SH-SY5Y (cell line): Measurements from ENCODE around the gene MYCN.

Experiments
- GATA2 ChIP-seq: IDR thresholded peaks from 2 replicates; pipeline ENCODE4 v1.6.1; 2011; ENCODE audit warnings: mild to moderate bottlenecking, low read depth, low read length
- GATA3 ChIP-seq: IDR thresholded peaks from 2 replicates; pipeline ENCODE4 v1.6.1; 2011; ENCODE audit warnings: low read depth, mild to moderate bottlenecking, low read length, moderate library complexity

DNA sequence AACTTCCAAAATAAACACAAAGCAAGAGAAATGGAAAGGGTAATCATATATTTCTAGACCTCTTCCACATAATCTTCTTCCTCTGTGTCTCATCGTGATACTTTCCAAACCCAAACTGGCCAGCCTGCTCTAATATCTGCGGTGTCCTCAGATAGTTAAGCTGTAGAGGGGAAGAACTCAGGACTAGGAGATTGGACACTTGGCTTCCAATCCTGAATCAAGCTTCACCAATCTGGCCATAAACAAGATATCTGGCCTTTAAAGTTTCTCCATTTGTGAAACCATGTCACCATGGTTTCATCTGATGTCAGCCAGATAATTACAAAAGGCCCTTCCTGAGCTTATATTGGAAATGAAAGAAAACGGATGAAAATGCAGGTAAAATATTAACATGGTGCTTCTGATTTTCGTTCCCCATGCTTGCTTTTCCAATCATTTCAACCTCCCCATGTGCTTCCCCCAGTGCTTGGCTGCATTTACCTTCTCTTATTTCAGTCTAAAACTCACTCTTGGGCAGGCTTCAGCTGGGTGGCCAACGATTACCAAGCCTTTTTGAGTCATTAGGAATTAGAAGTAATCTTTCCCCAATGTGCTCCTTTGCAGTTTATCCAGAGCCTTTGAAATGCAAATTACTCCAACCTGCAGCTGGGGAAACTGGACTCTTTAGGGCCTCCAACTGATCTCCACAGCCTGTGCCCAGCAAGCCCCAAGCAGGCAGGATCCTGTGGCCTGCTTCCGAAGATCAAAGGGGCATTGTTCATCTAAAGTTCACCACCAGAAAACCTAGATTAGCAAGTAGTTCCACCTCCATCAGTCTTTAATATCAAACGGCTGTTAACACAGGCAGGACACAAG, 44.5 kb upstream of the MYCN start:
- TF ChIP-seq GATA3 (no peak), GATA2 (no peak)
